HuH-7 (cell line): Measurements from ENCODE around the gene KBTBD4.
"Not testable (repeated sequence)": the region's sequence is repeated elsewhere in the genome, so short reads cannot be mapped to it uniquely, and the experiment has no call there.

Experiments used
- DNase-seq: peaks from one replicate; pipeline ENCODE4 v3.0.0; 2011; ENCODE audit warnings: low spot score

The KBTBD4 gene

DNA sequence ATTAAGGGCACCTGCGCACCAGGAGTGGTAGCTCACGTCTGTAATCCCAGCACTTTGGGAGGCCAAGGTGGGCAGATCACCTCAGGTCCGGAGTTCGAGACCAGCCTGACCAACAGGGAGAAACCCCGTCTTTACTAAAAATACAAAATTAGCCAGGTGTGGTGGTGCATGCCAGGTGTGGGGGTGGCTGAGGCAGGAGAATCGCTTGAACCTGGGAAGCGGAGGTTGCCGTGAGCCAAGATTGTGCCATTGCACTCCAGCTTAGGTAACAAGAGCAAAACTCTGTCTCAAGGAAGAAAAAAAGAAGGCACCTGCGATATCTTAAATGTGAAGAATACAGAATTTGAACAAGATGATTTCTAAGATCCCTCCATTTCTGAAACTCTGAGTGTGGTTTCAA is 52.7 kb downstream of the KBTBD4 start:
- DNase-seq, result not testable (repeated sequence)

DNA sequence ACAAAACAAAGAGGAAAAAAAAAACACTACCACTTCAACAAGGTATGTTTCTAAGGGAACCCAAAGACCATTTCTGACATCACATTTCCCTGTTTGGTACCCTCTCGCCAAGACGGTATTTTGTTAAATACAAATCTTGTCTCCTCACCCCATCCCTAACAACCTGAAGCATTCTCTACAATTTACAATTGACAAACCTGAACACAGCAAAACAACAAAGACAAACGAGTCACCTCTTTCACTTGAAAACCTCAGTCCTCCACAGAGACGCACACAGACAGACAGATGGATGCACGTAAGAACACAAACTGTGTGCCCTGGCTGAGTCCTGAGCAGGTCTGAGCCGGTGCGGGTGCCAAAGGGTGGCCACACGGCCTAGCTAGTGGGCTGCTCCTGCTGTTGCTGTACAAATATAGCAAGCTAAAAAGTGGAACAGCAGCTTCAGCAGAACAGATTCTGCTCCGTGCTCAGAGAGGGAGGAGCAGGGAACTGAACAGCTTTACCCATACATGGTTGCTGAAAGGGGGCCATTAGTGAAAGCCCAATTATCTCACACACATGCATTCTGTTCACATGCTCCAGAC is 54.4 kb downstream of the KBTBD4 start:
- DNase-seq, result no peak

DNA sequence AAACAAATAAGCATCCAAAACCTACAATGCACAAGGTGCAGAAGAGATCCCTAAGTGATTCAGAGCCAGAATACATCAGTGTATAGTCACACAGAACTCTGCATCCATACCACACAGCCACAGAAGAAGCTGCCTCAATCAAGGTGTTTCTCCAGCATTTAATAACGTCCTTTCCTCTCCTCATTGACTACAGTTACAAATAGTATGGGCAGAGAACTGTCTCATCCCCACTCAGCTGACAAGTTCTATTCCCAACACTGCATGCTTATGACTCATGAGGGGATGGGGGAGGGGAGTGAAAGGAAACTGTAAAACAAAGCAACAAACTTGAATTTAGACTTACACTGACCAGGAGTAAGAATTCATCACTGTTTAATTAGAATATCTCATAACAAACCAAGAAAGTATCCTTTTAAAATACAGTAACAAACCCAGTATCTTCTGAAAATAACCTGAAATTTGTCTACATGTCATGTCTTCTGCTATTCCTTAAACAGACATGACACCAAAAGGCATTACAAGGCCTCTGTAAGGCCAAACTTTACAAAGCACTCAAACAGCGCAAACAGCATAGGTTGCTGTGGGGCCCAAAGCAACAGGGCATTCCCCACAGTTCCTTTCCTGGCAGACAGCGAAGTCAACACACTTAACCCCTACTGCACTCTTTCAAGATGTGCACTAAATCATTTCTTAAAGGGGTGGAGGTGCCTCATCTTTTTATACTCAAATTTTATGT is 55.1 kb downstream of the KBTBD4 start:
- DNase-seq, result no peak
